Central memory CD8-positive, alpha-beta T cell (primary cell): Measurements from ENCODE around the gene PTPN3.

Experiments used
- ATAC-seq: fragments of 150-1000 bp; cut with Tn5 transposase; replicated peaks from 2 replicates; pipeline ENCODE4 v1.10.0; 2022; ENCODE audit warnings: mild to moderate bottlenecking, moderate FRiP score, moderate number of reproducible peaks; ENCODE audit not compliant: poor library complexity, severe bottlenecking; ENCODE audit errors: extremely low read depth
- DNase-seq, 2 donors: peaks; one replicate each; pipeline ENCODE4 v3.0.0; 2021; ENCODE audit warnings: low spot score in 2 of 2
- H3K27ac Mint-ChIP-seq: one replicate; pipeline ENCODE4 v1.8.0; 2022; ENCODE audit warnings: low read depth, mild to moderate bottlenecking, moderate library complexity, mixed read lengths
- H3K27me3 Mint-ChIP-seq: one replicate; pipeline ENCODE4 v1.8.0; 2022; ENCODE audit warnings: mixed read lengths
- H3K36me3 Mint-ChIP-seq: one replicate; pipeline ENCODE4 v1.8.0; 2022; ENCODE audit warnings: mild to moderate bottlenecking, moderate library complexity, mixed read lengths; ENCODE audit not compliant: insufficient read depth
- H3K4me1 Mint-ChIP-seq: one replicate; pipeline ENCODE4 v1.8.0; 2022; ENCODE audit warnings: mixed read lengths
- H3K4me3 Mint-ChIP-seq: one replicate; pipeline ENCODE4 v1.8.0; 2022; ENCODE audit warnings: mild to moderate bottlenecking, moderate library complexity, mixed read lengths
- H3K9me3 Mint-ChIP-seq: one replicate; pipeline ENCODE4 v1.8.0; 2022; ENCODE audit warnings: mixed read lengths

PTPN3 gene

GRCh38 chr9:109479822-109480221 is 18.3 kb downstream of the PTPN3 start:
- H3K36me3 Mint-ChIP-seq = peaks cover 3% of the 10 kb centered on the region
- no peak overlapping the region for H3K27ac Mint-ChIP-seq
- ATAC-seq (no peak), DNase-seq (no peak)
- H3K27me3 Mint-ChIP-seq = peaks cover 27% of the 10 kb centered on the region
- no peak overlapping the region for H3K4me3 Mint-ChIP-seq
- H3K9me3 Mint-ChIP-seq = no peaks in the 10 kb centered on the region
- no peaks in the 10 kb centered on the region for H3K4me1 Mint-ChIP-seq

DNA sequence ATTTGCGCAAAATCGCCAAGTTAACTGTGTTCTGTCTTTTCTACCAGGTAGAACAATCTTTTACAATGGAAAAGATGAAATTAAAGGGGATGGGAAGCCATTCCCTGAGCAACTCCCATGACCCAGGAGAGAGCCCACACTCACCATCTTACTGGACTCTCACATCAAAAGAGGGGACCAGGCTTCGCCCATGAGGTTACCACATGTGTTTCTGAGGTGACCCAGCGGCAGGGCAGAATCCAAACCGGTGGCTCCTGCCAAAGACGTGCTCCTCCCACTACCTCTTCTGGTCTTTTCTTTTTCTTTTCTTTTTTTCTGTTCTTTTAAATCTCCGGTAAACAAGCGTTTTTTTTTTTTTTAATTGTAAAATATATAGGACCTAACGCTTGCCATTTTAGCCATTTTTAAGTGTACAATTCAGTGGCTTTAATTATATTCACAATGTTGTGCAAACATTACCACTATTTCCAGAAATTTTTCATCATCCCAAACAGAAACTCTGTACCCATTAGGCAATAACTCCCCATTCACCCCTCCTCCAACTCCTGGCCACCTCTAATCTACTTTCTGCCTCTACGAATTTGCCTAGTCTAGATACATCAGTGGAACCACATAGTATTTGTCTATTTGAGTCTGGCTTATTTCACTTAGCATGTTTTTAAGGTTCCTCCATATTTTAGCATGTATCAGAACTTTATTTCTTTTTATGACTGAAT is 19.3 kb downstream of the PTPN3 start:
- no peaks in the 10 kb centered on the region for H3K4me1 Mint-ChIP-seq
- ATAC-seq (no peak), DNase-seq (no peak)
- H3K27ac Mint-ChIP-seq = no peak overlapping the region
- no peaks in the 10 kb centered on the region for H3K36me3 Mint-ChIP-seq
- peaks cover 17% of the 10 kb centered on the region for H3K27me3 Mint-ChIP-seq
- no peak overlapping the region for H3K4me3 Mint-ChIP-seq
- H3K9me3 Mint-ChIP-seq = no peaks in the 10 kb centered on the region

DNA sequence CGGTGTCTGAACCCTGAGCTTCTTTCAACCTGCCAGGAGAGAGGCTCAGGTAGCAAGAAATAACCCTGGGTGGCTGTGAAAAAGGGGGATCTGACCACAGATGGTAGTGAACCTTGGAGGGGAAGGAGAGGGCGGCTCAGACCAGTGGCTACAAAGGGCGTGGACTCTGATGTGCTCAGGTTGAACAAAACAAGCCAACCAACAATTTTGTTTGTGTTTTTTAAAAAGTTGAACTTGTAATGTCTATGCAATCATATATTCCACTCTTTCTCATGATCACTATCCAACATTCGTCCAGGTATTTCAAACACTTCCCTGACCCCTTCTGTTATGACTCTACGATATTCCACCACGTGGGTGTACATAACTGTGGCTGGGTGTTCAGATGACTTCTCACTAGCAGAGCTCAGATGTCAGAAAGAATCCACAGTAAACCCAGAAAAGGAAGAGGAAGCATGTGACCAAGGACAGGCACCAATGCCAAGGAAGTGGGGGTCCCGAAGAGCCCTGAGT is 20.0 kb downstream of the PTPN3 start:
- H3K4me1 Mint-ChIP-seq = no peaks in the 10 kb centered on the region
- peaks cover 10% of the 10 kb centered on the region for H3K27me3 Mint-ChIP-seq
- no peak overlapping the region for H3K4me3 Mint-ChIP-seq
- no peak for ATAC-seq
- no peaks in the 10 kb centered on the region for H3K9me3 Mint-ChIP-seq
- no peak overlapping the region for H3K27ac Mint-ChIP-seq
- DNase-seq = no peak
- no peaks in the 10 kb centered on the region for H3K36me3 Mint-ChIP-seq

DNA sequence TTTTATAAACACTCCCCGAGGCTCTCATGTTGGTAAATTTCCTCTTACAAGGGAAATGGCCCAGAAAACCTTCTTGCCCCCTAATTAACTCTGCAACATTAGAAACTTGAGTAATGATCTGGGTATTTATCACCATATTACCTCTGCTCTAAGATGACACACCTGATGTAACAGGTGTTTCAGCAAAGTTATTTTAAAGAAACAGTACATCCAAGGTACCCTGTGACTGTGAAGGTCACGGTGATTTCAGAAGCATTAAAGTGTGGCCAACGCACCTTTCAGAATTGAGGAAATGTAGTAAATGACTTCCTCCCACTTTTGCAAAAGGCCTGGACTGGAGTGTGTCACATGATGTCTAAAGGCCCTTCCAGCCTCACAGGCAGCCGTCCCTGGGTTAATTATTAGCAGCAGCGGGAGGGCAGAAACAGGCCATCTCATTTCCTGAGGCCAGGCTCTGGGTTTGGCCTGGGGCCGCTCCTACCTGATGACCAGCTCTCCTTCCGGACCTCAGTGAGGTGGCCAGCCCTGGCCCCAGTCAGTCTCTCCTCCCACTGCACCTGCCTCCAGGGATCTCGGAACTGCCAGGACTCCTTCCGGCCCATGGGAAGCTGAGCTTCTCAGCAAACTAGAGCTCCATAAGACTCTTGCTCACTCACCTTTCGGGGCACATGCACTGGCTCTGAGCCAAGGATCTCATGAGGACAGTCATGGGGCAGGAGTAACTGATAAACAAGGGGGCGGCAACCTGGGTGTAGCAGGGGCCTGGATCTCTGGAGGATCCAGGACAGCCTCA is 20.7 kb downstream of the PTPN3 start:
- ATAC-seq (no peak), DNase-seq (no peak)
- no peaks in the 10 kb centered on the region for H3K9me3 Mint-ChIP-seq
- no peaks in the 10 kb centered on the region for H3K36me3 Mint-ChIP-seq
- peaks cover 9% of the 10 kb centered on the region for H3K27me3 Mint-ChIP-seq
- H3K4me1 Mint-ChIP-seq = no peaks in the 10 kb centered on the region
- H3K4me3 Mint-ChIP-seq = no peak overlapping the region
- H3K27ac Mint-ChIP-seq = no peak overlapping the region

DNA sequence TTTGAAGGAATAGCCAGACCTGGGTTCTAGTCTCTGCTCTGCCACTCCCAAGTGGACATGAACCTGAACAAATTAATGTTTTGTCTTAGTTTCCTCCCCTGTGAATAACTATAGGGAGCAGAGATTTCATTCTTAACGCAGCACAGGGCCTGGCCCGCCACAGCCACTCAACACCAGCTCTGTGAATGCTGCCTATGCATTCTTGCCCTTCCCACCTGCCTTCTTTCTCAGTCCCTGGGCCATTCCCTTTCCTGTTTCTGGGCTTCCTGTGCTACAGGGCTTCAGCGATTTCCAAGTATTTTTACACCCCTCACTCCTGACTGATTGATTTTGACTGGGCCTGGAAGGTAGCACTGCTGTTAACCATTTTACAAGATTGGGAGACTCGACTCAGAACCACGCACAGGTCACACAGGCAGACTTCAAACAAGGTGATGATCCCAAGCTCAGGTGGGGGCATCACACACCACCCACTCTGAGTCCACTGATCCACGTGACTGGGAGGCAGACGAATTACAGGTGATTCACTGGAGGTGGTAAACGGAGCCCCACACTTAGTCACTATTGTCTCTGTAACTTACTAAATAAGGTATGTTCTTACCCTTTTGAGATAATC is 21.4 kb downstream of the PTPN3 start:
- no peak overlapping the region for H3K27ac Mint-ChIP-seq
- peaks cover 13% of the 10 kb centered on the region for H3K27me3 Mint-ChIP-seq
- H3K36me3 Mint-ChIP-seq = no peaks in the 10 kb centered on the region
- no peak overlapping the region for H3K4me3 Mint-ChIP-seq
- H3K4me1 Mint-ChIP-seq = no peaks in the 10 kb centered on the region
- DNase-seq (no peak), ATAC-seq (no peak)
- no peaks in the 10 kb centered on the region for H3K9me3 Mint-ChIP-seq

DNA sequence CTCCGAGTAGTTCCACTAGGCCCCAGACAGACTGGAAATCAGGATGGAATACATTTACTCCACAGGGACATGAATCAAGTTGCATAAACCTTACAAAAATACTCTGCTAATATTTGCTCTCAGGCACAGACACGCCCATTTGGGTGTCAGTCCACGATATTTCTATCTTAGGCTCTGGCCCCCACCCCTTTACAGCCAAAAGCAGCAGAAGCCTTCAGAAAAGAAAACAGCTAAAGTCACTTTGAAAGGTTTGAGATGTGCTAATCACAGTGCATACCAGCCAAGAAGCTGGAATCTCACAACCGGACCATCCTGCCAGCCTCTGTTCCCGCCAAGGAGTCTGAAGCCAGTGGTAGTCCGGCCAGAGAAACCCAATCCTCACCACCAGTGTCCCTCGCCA is 22.6 kb downstream of the PTPN3 start:
- Mint-ChIP-seq H3K27me3 (peaks cover 19% of the 10 kb centered on the region), H3K4me1 (no peaks in the 10 kb centered on the region), H3K36me3 (no peaks in the 10 kb centered on the region), H3K4me3 (no peak overlapping the region), H3K27ac (no peak overlapping the region), H3K9me3 (no peaks in the 10 kb centered on the region)
- no peak for ATAC-seq
- DNase-seq = no peak

GRCh38 chr9:109474944-109475343 is 23.2 kb downstream of the PTPN3 start:
- H3K27ac Mint-ChIP-seq = no peak overlapping the region

DNA sequence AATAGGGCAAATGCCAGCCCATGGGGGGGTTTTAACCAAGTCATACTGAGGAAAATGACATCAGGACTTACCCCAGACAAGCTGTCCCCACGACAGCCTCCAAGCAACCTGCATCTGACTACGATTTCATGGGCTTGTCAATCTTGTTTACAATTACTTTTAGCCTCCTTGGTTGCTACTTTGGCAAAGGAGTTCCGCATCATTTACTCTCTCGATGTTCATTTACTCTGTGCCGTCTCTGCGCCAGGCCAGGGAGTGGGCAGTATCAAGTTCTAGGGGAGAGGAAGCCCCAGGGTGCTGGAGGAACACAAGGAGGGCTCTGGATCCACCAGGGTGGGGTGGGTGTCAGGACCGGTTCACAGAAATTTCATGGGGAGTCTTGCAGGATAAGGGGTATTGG is 23.9 kb downstream of the PTPN3 start:
- H3K9me3 Mint-ChIP-seq = no peaks in the 10 kb centered on the region
- DNase-seq = no peak
- H3K4me3 Mint-ChIP-seq = no peak overlapping the region
- no peak overlapping the region for H3K27ac Mint-ChIP-seq
- H3K4me1 Mint-ChIP-seq = no peaks in the 10 kb centered on the region
- no peak for ATAC-seq
- no peaks in the 10 kb centered on the region for H3K36me3 Mint-ChIP-seq
- peaks cover 19% of the 10 kb centered on the region for H3K27me3 Mint-ChIP-seq

More at GRCh38 chr9:109474944-109475343, 23.2 kb downstream of the PTPN3 start:
- Mint-ChIP-seq H3K9me3 (no peaks in the 10 kb centered on the region), H3K27me3 (peaks cover 19% of the 10 kb centered on the region), H3K4me1 (no peaks in the 10 kb centered on the region), H3K36me3 (no peaks in the 10 kb centered on the region), H3K4me3 (no peak overlapping the region)
- ATAC-seq = no peak
- no peak for DNase-seq

DNA sequence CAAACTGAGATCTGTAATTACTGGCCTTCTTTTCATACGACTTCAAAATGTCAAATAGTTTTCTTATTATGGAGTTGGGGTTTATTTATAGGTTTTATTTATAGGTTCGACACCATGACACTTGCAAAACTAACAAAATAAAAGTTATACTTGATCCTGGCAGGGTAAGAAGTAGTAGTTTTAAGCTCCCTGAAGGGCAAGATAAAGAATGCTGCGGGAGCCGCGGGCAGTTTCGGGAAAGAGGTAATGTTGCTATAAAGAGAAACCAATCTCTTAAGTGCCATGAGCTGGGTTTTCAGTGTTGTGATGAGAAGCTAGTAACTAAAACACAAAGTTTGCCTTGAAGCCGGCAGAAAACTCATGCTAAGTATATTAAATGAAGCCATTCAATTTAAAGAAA is 24.8 kb downstream of the PTPN3 start:
- Mint-ChIP-seq H3K4me1 (no peaks in the 10 kb centered on the region), H3K36me3 (no peaks in the 10 kb centered on the region)
- ATAC-seq = no peak

DNA sequence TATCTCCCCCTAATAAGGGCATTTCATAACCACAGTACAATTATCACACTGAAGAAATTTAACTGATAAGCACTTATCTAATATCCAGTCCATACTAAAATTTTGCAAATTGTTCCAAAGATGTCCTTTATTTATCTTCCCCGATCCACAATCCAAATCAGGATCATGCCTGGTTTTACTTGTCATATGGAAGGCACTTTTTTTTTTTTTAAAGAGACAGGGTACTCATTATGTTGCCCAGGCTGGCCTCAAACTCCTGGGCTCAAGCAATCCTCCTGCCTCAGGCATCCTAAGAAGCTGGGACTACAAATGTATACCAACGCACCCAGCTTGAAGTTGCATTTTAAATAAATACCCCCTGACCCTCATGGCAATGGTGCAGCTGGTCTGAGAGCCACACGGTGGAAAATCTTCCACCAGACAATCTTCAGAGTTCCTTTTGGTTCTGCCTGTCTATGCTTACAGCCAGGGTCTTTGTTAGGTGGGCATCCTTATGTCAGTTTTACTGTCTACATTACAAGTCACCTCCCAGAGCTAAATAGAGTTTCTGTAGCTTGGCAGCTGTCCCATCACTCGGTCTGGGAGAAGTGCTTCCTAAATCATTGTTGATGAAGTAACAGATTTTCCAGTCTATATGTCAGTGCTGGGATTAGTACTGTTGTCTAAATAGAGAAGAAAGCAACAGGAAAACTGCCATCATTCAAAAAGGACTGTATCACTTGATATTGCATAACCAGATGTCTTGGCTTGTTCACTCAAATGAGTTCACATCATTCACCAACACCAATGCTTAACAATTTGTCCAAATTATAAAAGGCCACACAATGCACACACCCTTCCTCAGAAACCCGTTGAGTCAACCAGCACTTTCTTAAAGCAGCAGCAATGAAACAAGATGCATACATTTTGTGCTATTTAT is 26.4 kb downstream of the PTPN3 start:
- H3K4me1 Mint-ChIP-seq = no peaks in the 10 kb centered on the region
- no peaks in the 10 kb centered on the region for H3K9me3 Mint-ChIP-seq
- peaks cover 19% of the 10 kb centered on the region for H3K27me3 Mint-ChIP-seq
- no peak overlapping the region for H3K27ac Mint-ChIP-seq
- no peak overlapping the region for H3K4me3 Mint-ChIP-seq
- ATAC-seq = no peak
- DNase-seq = no peak
- H3K36me3 Mint-ChIP-seq = no peaks in the 10 kb centered on the region

More for the DNA sequence above, 24.8 kb downstream of the PTPN3 start:
- DNase-seq = no peak
- peaks cover 19% of the 10 kb centered on the region for H3K27me3 Mint-ChIP-seq
- no peaks in the 10 kb centered on the region for H3K9me3 Mint-ChIP-seq
- H3K4me3 Mint-ChIP-seq = no peak overlapping the region
- no peak overlapping the region for H3K27ac Mint-ChIP-seq

GRCh38 chr9:109469646-109470358 is 28.3 kb downstream of the PTPN3 start:
- no peak overlapping the region for H3K4me3 Mint-ChIP-seq
- H3K9me3 Mint-ChIP-seq = no peaks in the 10 kb centered on the region
- peaks cover 19% of the 10 kb centered on the region for H3K27me3 Mint-ChIP-seq
- no peak overlapping the region for H3K27ac Mint-ChIP-seq
- DNase-seq (no peak), ATAC-seq (peak; percentile 40)
- no peaks in the 10 kb centered on the region for H3K36me3 Mint-ChIP-seq
- H3K4me1 Mint-ChIP-seq = no peaks in the 10 kb centered on the region
